Activated CD8-positive, alpha-beta memory T cell treated with anti-CD3 and anti-CD28 coated beads for 4 hours (primary cell): ENCODE results near the gene MRPL36.

Experiments used
- DNase-seq, 2 donors: peaks; one replicate each; pipeline ENCODE4 v3.0.0-alpha.2; 2020; ENCODE audit warnings: low read depth in 2 of 2

MRPL36 gene

GRCh38 chr5:1749346-1750124 lies 50.1 kb downstream of the MRPL36 start:
- DNase-seq = no peak

GRCh38 chr5:1748845-1749244 lies 50.8 kb downstream of the MRPL36 start:
- DNase-seq = no peak
